Thyroid gland (tissue), 4 donors: ENCODE results near the gene ATP6V0D1.

Source experiments
- POLR2A ChIP-seq, 2 donors: fragments of 450-650 bp; IDR thresholded peaks; one replicate each; pipeline ENCODE4 v1.6.1; 2017; ENCODE audit warnings: antibody characterized with exemption in 2 of 2, mild to moderate bottlenecking in 2 of 2, moderate library complexity in 1 of 2
- TF ChIP-seq, protein P1 (sequence below), 6 experiments: fragments of 200-600 bp in 3 of 6; fragments of 450-650 bp in 3 of 6; sonication (generic) in 3 of 6; IDR thresholded peaks; one replicate each; pipeline ENCODE4 v1.5.1; 2016 to 2019; ENCODE audit warnings: antibody characterized with exemption in 6 of 6, mild to moderate bottlenecking in 2 of 6, inconsistent platforms in 1 of 6, moderate library complexity in 1 of 6

DNA sequence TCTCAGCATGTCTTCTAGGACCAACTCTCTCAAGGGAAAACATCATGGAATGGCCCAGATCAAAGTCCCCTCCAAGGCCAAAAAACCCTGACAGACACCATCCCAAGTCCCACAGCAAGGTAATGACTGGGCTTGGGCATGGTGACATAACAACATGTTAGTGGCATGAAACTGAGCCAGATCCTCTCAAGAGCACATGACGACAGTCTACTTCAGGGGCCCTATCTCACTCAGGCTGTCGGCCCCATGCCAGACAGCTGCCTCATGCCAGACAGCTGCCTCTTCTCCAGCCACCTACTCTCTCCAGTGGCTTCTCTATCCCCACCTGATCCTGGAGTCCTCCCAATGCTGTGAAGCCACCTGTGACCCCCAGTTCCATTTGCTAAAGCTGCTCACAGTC is 31.6 kb downstream of the ATP6V0D1 start:
- TF ChIP-seq, protein P1, sequence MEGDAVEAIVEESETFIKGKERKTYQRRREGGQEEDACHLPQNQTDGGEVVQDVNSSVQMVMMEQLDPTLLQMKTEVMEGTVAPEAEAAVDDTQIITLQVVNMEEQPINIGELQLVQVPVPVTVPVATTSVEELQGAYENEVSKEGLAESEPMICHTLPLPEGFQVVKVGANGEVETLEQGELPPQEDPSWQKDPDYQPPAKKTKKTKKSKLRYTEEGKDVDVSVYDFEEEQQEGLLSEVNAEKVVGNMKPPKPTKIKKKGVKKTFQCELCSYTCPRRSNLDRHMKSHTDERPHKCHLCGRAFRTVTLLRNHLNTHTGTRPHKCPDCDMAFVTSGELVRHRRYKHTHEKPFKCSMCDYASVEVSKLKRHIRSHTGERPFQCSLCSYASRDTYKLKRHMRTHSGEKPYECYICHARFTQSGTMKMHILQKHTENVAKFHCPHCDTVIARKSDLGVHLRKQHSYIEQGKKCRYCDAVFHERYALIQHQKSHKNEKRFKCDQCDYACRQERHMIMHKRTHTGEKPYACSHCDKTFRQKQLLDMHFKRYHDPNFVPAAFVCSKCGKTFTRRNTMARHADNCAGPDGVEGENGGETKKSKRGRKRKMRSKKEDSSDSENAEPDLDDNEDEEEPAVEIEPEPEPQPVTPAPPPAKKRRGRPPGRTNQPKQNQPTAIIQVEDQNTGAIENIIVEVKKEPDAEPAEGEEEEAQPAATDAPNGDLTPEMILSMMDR (IDR thresholded peaks at IDR 0.05), result no peak
- TF ChIP-seq POLR2A (IDR thresholded peaks at IDR 0.05), result no peak
